ENCODE results near the gene HMCN2.

Gene HMCN2

GRCh38 chr9:130351343-130351742, 85.8 kb downstream of the HMCN2 start:
- DNase-seq = no peak

DNA sequence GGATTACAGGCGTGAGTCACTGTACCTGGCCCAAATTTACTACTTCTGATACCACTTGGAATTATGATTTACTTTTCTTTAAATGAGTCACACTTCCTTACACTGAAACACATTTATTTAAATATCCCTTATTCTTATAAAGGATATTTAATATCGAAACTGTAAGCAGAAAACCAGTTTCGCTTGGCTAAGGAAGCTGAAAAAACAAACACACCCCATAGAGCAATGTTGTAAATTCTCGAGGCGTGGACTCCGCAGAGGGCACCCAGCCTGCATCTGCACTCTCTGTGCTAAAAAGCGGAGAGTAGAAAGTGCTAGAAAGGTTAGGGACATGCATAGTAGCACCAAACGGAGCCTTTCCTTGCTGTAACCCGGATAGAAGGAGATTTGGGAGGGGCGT, 86.5 kb downstream of the HMCN2 start:
- DNase-seq = no peak

- DNase-seq = no peak
These were observed 87.2 kb downstream of the HMCN2 start for GRCh38 chr9:130352586-130353285.

- DNase-seq = no peak
These were observed 88.8 kb downstream of the HMCN2 start for GRCh38 chr9:130354378-130354777.

DNA sequence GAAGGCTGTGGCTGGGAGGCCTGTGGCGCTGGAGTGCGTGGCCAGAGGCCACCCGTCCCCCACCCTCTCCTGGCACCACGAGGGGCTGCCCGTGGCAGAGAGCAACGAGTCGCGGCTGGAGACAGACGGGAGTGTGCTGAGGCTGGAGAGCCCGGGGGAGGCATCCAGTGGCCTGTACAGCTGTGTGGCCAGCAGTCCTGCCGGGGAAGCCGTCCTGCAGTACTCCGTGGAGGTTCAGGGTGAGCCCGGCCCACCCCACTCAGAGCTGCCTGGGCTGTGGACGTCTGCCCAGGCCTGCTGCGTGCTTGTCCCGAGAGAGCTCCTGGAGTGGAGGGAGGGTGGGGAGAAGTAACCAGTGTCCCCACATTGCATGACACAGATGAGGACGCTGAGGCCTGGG, 89.2 kb downstream of the HMCN2 start:
- DNase-seq = no peak

DNA sequence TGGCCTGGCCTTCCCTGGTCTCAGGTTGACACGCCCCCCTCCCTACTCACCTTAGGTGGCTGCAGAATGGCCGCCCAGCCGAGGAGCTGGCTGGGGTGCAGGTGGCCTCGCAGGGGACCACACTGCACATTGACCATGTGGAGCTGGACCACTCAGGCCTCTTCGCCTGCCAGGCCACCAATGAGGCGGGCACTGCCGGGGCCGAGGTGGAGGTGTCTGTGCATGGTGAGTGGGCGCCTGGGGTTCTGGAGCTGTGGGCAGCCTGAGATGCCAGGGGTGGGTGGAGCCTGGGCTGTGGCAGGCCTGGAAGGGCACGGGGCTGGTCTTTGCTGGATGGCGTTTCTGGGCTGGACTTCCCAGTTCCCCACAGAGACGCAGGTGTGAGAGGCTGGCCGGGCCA, 90.5 kb downstream of the HMCN2 start:
- no peak for DNase-seq

- DNase-seq = no peak
These were observed 91.5 kb downstream of the HMCN2 start for GRCh38 chr9:130356877-130357584.

GRCh38 chr9:130358928-130359327, 93.4 kb downstream of the HMCN2 start:
- DNase-seq = no peak

DNA sequence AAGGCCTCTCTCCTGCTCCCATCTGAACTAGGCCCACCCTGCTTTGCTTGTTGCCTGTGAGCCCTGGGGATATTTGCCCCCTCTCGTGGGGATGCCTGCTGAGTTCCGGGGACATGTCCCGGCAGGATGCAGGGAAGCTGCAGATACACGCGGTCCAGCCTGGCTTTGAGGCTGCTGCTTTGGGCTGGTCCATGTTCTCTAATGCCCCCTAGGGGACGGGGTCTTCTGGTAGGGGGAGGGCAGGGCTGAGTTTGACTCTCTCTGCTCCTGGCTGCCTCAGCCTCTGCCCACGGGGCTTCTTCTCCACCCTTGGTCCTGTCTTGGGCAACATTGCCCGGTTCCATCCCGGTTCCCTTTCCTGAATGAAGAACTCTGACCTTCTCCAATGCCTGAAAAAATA, 94.3 kb downstream of the HMCN2 start:
- no peak for DNase-seq

- DNase-seq = no peak
These were observed 95.1 kb downstream of the HMCN2 start for GRCh38 chr9:130360672-130361071.

- no peak for DNase-seq
These were observed 96.4 kb downstream of the HMCN2 start for GRCh38 chr9:130361873-130362362.

GRCh38 chr9:130362691-130363090, 97.1 kb downstream of the HMCN2 start:
- no peak for DNase-seq

GRCh38 chr9:130363755-130364404, 98.3 kb downstream of the HMCN2 start:
- no peak for DNase-seq

GRCh38 chr9:130364619-130365322, 99.2 kb downstream of the HMCN2 start:
- no peak for DNase-seq

DNA sequence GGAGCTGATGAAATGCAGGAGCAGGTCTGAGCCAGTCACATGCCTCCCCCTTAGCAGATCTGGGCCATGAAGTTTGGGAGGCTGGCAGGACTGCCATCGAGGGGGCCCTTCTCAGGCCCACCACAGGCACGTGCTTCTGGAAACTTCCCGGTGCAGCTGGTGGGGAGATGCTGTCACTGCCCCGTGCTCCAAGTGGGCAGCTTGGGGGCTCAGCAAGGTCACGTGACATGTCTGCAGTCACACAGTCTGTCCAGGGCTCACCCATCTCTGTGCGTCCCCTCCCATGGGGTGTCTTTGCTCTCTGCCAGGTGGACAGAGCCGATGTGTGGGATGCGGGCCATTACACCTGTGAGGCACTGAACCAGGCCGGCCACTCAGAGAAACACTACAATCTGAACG, 99.8 kb downstream of the HMCN2 start:
- DNase-seq = no peak

- no peak for DNase-seq
These were observed 100.5 kb downstream of the HMCN2 start for GRCh38 chr9:130366072-130366471.

- DNase-seq = no peak
These were observed 101.5 kb downstream of the HMCN2 start for GRCh38 chr9:130366888-130367550.

GRCh38 chr9:130368631-130369103, 103.1 kb downstream of the HMCN2 start:
- DNase-seq = no peak

DNA sequence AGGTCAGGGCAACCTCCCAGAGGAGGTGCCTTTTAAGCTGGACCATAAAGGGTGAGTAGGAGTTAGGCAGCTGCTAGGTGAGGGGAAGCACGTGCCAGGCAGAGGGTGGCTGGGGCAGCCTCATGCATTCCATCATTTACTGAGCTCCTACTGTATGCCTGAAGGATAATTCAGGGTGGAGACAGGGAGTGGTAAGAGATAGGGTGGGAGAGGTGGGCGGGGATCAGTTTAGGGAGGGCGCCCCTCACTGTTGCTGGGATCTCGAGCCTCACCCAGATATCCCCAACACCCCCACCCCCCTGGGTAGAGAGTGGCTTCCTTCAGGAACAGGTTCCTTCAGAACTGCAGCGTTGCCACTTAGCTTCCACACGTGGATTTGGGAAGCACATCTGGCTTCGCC, 104.7 kb downstream of the HMCN2 start:
- no peak for DNase-seq

- DNase-seq = no peak
These were observed 105.8 kb downstream of the HMCN2 start for GRCh38 chr9:130371196-130371966.

- DNase-seq = no peak
These were observed 106.5 kb downstream of the HMCN2 start for GRCh38 chr9:130372057-130372456.
